ENCODE data around the gene SLC9A9.

GRCh38 chr3:143280984-143281383, 567.3 kb downstream of the SLC9A9 start:
- TF ChIP-seq CTCF (IDR thresholded peaks at IDR 0.05) (no peak), POLR2A (IDR thresholded peaks at IDR 0.05) (no peak)

Data from uterus (tissue), 2 donors.